GM21515 (cell line): Measurements from ENCODE around the gene LIMA1.
"Not testable (repeated sequence)": the region's sequence is repeated elsewhere in the genome, so short reads cannot be mapped to it uniquely, and the experiment has no call there.

Experiments used
- ATAC-seq: cut with Tn5 transposase; IDR thresholded peaks from one replicate; pipeline ENCODE4 v1.9.1; 2021; ENCODE audit not compliant: unreplicated experiment

LIMA1 gene

GRCh38 chr12:50187084-50187900 lies 96.0 kb downstream of the LIMA1 start:
- ATAC-seq = no peak

- no peak for ATAC-seq
Measured at GRCh38 chr12:50186681-50187080, 96.6 kb downstream of the LIMA1 start.

- no peak for ATAC-seq
Measured at GRCh38 chr12:50185970-50186663, 97.2 kb downstream of the LIMA1 start.

GRCh38 chr12:50185301-50185895 lies 97.9 kb downstream of the LIMA1 start:
- no peak for ATAC-seq

- ATAC-seq = no peak
Measured at GRCh38 chr12:50184261-50184660, 99.1 kb downstream of the LIMA1 start.

- no peak for ATAC-seq
Measured at GRCh38 chr12:50182461-50182860, 100.9 kb downstream of the LIMA1 start.

- no peak for ATAC-seq
Measured at GRCh38 chr12:50181691-50182090, 101.6 kb downstream of the LIMA1 start.

- ATAC-seq = no peak
Measured at GRCh38 chr12:50175716-50176026, 107.6 kb downstream of the LIMA1 start.

GRCh38 chr12:50174971-50175715 lies 108.2 kb downstream of the LIMA1 start:
- no peak for ATAC-seq

GRCh38 chr12:50167049-50167828 lies 116.1 kb downstream of the LIMA1 start, which contains the start of gene CERS5:
Gene CERS5 (minus strand): TSS chr12:50167369. CDS start chr12:50167297, 72 bp downstream.
- peak; percentile 95 for ATAC-seq

GRCh38 chr12:50166799-50167048 lies 116.6 kb downstream of the LIMA1 start:
- peak; percentile 36 for ATAC-seq

- no peak for ATAC-seq
Measured at GRCh38 chr12:50164963-50165362, 118.4 kb downstream of the LIMA1 start.

GRCh38 chr12:50162230-50162629 lies 121.1 kb downstream of the LIMA1 start:
- ATAC-seq = no peak

GRCh38 chr12:50160643-50161042 lies 122.7 kb downstream of the LIMA1 start:
- ATAC-seq = no peak

GRCh38 chr12:50157259-50157658 lies 126.1 kb downstream of the LIMA1 start:
- no peak for ATAC-seq

GRCh38 chr12:50156641-50157040 lies 126.7 kb downstream of the LIMA1 start:
- ATAC-seq = no peak

- ATAC-seq = not testable (repeated sequence)
Measured at GRCh38 chr12:50154947-50155346, 128.4 kb downstream of the LIMA1 start.

- ATAC-seq = no peak
Measured at GRCh38 chr12:50151047-50151687, 132.2 kb downstream of the LIMA1 start.

GRCh38 chr12:50149311-50149710 lies 134.0 kb downstream of the LIMA1 start:
- ATAC-seq = no peak

GRCh38 chr12:50148011-50148410 lies 135.3 kb downstream of the LIMA1 start:
- ATAC-seq = not testable (repeated sequence)
